ENCODE results near the gene PFN1. TPM values are rescaled to one million over a fixed set of nuclear protein-coding genes. Genes with fewer than 3 reads are reported as not detected.

Gene PFN1
- total and polyA plus RNA-seq, 9 of the 15 experiments (the other 6 are each of a cell fraction or from before 2014, with no cell fraction given), result 60.5 to 1,479 (median 456) TPM

DNA sequence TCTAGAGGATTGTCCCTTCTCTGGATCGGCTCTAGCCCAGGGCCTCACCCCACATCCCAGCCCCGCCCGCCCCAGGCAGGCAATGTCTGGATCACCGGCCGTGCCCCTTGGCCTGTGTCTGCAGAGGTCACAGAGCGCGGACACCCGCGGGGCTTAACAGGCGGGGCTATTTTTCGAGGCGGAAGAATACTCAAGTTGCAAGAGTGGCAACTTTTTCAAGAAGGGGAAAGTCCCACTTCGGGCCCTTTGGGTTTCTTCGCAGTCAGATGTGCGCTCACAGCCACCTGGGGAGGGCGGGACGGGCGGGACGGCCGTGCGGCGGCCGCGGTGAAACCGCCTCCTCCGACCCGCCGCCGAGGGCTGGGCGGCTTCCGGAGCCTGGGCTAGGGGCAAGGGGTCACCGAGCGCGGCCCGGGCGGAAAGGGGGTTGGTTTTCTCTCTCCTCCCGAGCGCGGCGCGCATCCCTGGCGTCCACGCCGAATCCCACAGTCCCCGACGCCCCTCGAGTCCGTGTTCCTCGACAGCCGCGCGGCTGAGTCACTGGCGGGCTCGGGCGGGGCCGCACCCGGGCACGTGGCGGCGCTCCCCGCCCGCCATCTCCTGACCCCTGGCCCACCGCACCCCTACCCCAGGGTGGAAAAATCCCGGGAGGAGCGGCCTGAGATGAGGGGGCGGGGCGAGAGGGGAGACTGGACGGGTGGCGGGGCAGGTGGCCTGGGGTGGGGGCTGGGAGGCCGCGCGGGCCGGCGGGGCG lies 1.2 kb upstream of the PFN1 start:
- ChIA-PET CTCF (ENCODE audit: low intra/inter-chr PET ratio) (no interaction called here), POLR2A (interaction anchor here (0.6 to 4.7 kb wide), 6 partner anchors 9 to 699 kb away, joined by 3 to 38 read pairs (median 3); partner anchors contain the start of genes CAMTA2, RNF167, SLC25A11 and SPAG7)
- peaks cover 32 to 55% of the 10 kb centered on the region in 2 experiments for H3K4me1 ChIP-seq (replicated peaks in 1 of 2; ENCODE audit: control insufficient read depth in 2 of 2, insufficient read depth in 2 of 2, low read length in 2 of 2)
- intact Hi-C loops (cut with micrococcal nuclease) (no loop called here), in situ Hi-C loops (cut with MboI) (no loop called here)
- no peaks in the 10 kb centered on the region for H3K9me3 ChIP-seq (replicated peaks; ENCODE audit: control insufficient read depth, insufficient read depth, low read depth, low read length)
- peaks cover 58% of the 10 kb centered on the region for H3K79me2 ChIP-seq (ENCODE audit: control insufficient read depth, insufficient read depth, low read length)
- H3K36me3 ChIP-seq (ENCODE audit: control insufficient read depth, insufficient read depth, low read length), result peaks cover 34% of the 10 kb centered on the region
- 0% methylated on average over 7 of the region's 75 CpGs for WGBS (ENCODE audit: insufficient coverage, low coverage, missing lambda C conversion rate)
- peaks cover 22% of the 10 kb centered on the region for H4K20me1 ChIP-seq (replicated peaks; ENCODE audit: control insufficient read depth, insufficient read depth, low read length)
- FAIRE-seq (no peak), DNase-seq (ENCODE audit: extremely low read depth in 1 of 4, low spot score in 3 of 4) (peak; percentile 28 to 84 (median 84)), ATAC-seq (peak; percentile 28)
- peak overlapping the region; percentile 89 to 90 for H3K9ac ChIP-seq (ENCODE audit: insufficient read depth in 1 of 2, low read depth in 2 of 2, low read length in 2 of 2)
- peak overlapping the region; percentile 93 for H3K4me2 ChIP-seq (ENCODE audit: insufficient read depth, low read length)
- BruUV-seq (replicated peaks), result no TSS peak
- H3K4me3 ChIP-seq, result peak overlapping the region; percentile 97
- no peaks in the 10 kb centered on the region for H3K9me1 ChIP-seq (ENCODE audit: control insufficient read depth, insufficient read depth, low read length)
- peak overlapping the region; percentile 98 for H3K27ac ChIP-seq (ENCODE audit: extremely low read depth, low read depth, low read length)
- peak overlapping the region; percentile 55; the same call in 1 of the 2 replicates for H2AFZ ChIP-seq (ENCODE audit: low read depth, low read length)
- no peaks in the 10 kb centered on the region for H3K27me3 ChIP-seq (ENCODE audit: control insufficient read depth in 2 of 2, insufficient read depth in 2 of 2, low read length in 2 of 2)
- no peak for TF ChIP-seq NR4A1 (CRISPR knock-in tag; IDR thresholded peaks at IDR 0.05)
- no peak for TF ChIP-seq NR4A1 (tag; IDR thresholded peaks at IDR 0.05)
- no peak for TF ChIP-seq ZNF124 (CRISPR knock-in tag; IDR thresholded peaks at IDR 0.05)
- 0 out of 2 replicates have a peak, but pooled peaks have one; percentile 15 for TF ChIP-seq ETV1 (tag; conservative IDR thresholded peaks at IDR 0.05; ENCODE audit: low read depth)
- TF ChIP-seq KLF6 (CRISPR knock-in tag; IDR thresholded peaks at IDR 0.05; ENCODE audit: borderline replicate concordance), result no peak
- TF ChIP-seq SMARCA5 (IDR thresholded peaks at IDR 0.05), result no peak
- no peak for TF ChIP-seq PRMT5 (CRISPR knock-in tag; IDR thresholded peaks at IDR 0.05)
- TF ChIP-seq CREBBP (IDR thresholded peaks at IDR 0.05; ENCODE audit: low read depth, low read length), result no peak
- no peak for TF ChIP-seq MXI1 (IDR thresholded peaks at IDR 0.05; ENCODE audit: low read depth, low read length)
- TF ChIP-seq MEF2A (IDR thresholded peaks at IDR 0.05; ENCODE audit: control insufficient read depth, low read depth, low read length), result no peak
- TF ChIP-seq LCOR (CRISPR knock-in tag; IDR thresholded peaks at IDR 0.05), result no peak
- TF ChIP-seq, protein P1, sequence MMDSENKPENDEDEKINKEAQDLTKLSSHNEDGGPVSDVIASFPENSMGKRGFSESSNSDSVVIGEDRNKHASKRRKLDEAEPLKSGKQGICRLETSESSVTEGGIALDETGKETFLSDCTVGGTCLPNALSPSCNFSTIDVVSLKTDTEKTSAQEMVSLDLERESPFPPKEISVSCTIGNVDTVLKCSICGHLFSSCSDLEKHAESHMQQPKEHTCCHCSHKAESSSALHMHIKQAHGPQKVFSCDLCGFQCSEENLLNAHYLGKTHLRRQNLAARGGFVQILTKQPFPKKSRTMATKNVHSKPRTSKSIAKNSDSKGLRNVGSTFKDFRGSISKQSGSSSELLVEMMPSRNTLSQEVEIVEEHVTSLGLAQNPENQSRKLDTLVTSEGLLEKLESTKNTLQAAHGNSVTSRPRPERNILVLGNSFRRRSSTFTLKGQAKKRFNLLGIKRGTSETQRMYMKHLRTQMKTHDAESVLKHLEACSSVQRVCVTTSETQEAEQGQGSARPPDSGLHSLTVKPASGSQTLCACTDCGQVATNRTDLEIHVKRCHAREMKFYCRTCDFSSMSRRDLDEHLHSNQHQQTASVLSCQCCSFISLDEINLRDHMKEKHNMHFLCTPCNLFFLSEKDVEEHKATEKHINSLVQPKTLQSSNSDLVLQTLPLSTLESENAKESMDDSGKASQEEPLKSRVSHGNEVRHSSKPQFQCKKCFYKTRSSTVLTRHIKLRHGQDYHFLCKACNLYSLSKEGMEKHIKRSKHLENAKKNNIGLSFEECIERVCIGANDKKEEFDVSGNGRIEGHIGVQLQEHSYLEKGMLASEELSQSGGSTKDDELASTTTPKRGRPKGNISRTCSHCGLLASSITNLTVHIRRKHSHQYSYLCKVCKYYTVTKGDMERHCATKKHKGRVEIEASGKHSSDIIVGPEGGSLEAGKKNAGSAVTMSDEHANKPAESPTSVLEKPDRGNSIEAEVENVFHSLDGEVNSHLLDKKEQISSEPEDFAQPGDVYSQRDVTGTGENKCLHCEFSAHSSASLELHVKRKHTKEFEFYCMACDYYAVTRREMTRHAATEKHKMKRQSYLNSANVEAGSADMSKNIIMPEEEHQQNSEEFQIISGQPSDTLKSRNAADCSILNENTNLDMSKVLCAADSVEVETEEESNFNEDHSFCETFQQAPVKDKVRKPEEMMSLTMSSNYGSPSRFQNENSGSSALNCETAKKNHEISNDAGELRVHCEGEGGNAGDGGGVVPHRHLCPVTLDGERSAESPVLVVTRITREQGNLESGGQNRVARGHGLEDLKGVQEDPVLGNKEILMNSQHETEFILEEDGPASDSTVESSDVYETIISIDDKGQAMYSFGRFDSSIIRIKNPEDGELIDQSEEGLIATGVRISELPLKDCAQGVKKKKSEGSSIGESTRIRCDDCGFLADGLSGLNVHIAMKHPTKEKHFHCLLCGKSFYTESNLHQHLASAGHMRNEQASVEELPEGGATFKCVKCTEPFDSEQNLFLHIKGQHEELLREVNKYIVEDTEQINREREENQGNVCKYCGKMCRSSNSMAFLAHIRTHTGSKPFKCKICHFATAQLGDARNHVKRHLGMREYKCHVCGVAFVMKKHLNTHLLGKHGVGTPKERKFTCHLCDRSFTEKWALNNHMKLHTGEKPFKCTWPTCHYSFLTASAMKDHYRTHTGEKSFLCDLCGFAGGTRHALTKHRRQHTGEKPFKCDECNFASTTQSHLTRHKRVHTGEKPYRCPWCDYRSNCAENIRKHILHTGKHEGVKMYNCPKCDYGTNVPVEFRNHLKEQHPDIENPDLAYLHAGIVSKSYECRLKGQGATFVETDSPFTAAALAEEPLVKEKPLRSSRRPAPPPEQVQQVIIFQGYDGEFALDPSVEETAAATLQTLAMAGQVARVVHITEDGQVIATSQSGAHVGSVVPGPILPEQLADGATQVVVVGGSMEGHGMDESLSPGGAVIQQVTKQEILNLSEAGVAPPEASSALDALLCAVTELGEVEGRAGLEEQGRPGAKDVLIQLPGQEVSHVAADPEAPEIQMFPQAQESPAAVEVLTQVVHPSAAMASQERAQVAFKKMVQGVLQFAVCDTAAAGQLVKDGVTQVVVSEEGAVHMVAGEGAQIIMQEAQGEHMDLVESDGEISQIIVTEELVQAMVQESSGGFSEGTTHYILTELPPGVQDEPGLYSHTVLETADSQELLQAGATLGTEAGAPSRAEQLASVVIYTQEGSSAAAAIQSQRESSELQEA (IDR thresholded peaks at IDR 0.05; ENCODE audit: low read depth), result no peak
- TF ChIP-seq, protein P2, sequence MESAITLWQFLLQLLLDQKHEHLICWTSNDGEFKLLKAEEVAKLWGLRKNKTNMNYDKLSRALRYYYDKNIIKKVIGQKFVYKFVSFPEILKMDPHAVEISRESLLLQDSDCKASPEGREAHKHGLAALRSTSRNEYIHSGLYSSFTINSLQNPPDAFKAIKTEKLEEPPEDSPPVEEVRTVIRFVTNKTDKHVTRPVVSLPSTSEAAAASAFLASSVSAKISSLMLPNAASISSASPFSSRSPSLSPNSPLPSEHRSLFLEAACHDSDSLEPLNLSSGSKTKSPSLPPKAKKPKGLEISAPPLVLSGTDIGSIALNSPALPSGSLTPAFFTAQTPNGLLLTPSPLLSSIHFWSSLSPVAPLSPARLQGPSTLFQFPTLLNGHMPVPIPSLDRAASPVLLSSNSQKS (CRISPR knock-in tag; IDR thresholded peaks at IDR 0.05), result no peak
